Panc1 (cell line): ENCODE results near the gene METTL2A. TPM values are rescaled to one million over a fixed set of nuclear protein-coding genes. Genes with fewer than 3 reads are reported as not detected.
A peak's percentile ranks its signal among the peaks of the same experiment; 100 is the strongest.
"Not testable (repeated sequence)": the region's sequence is repeated elsewhere in the genome, so short reads cannot be mapped to it uniquely, and the experiment has no call there.

Experiments used
- ATAC-seq: fragments of 200-7000 bp; cut with Tn5 transposase; 2 replicates; pipeline ENCODE4 v1.9.1; 2020; ENCODE audit warnings: mild to moderate bottlenecking, moderate library complexity
- BruUV-seq: library from RNA; stranded (reverse); fragments of 400-500 nt; replicated peaks from 2 replicates; lab custom pipeline; 2021; lab: Mats Ljungman, UMichigan
- CTCF ChIA-PET: fragments of 300-600 bp; sonication (Branson Sonifier 250); formaldehyde crosslinking; loops from one replicate; lab custom pipeline; 2022; ENCODE audit warnings: antibody characterized with exemption; lab: Charles Lee
- POLR2A ChIA-PET: fragments of 300-600 bp; sonication (Branson Sonifier 250); formaldehyde crosslinking; loops from one replicate; lab custom pipeline; 2022; ENCODE audit warnings: antibody characterized with exemption; lab: Charles Lee
- DNase-seq: peaks from one replicate; pipeline ENCODE4 v3.0.0-alpha.2; 2010; ENCODE audit warnings: low read depth, low spot score
- H3K27ac ChIP-seq: 2 replicates; pipeline ENCODE4 v1.5.1; 2011; ENCODE audit warnings: mild to moderate bottlenecking, low read length, inconsistent platforms
- H3K27me3 ChIP-seq: fragments of 200-500 bp; sonication (Bioruptor generic); 2 replicates; pipeline ENCODE4 v1.6.0; 2014; ENCODE audit warnings: low read length, inconsistent platforms; ENCODE audit not compliant: control insufficient read depth, insufficient read depth
- H3K36me3 ChIP-seq: fragments of 200-500 bp; sonication (Bioruptor generic); 2 replicates; pipeline ENCODE4 v1.5.1; 2014; ENCODE audit warnings: inconsistent platforms, mild to moderate bottlenecking, low read length, moderate library complexity; ENCODE audit not compliant: control insufficient read depth, insufficient read depth
- H3K4me1 ChIP-seq: 2 replicates; pipeline ENCODE4 v1.5.1; 2011; ENCODE audit warnings: inconsistent platforms, mild to moderate bottlenecking, low read length, moderate library complexity; ENCODE audit not compliant: control insufficient read depth, insufficient read depth
- H3K4me3 ChIP-seq, 2 experiments: 2 replicates each; pipeline ENCODE4 v1.5.1; 2011 to 2012; ENCODE audit warnings: low read depth in 2 of 2, low read length in 2 of 2, mild to moderate bottlenecking in 2 of 2, inconsistent platforms in 1 of 2, moderate library complexity in 1 of 2
- H3K9me3 ChIP-seq: fragments of 200-500 bp; sonication (Bioruptor generic); 2 replicates; pipeline ENCODE4 v1.5.1; 2014; ENCODE audit warnings: low read depth, mild to moderate bottlenecking, inconsistent platforms, low read length, moderate library complexity; ENCODE audit not compliant: control insufficient read depth, insufficient read depth
- POLR2AphosphoS5 ChIP-seq: IDR thresholded peaks from 2 replicates; pipeline ENCODE4 v1.6.1; 2012; ENCODE audit warnings: mild to moderate bottlenecking, low read depth, low read length, moderate library complexity
- SIN3A ChIP-seq: IDR thresholded peaks from 2 replicates; pipeline ENCODE4 v1.6.1; 2012; ENCODE audit warnings: low read depth, mild to moderate bottlenecking, low read length, moderate library complexity, borderline replicate concordance; ENCODE audit not compliant: insufficient read depth
- TCF7L2 ChIP-seq: IDR thresholded peaks from 2 replicates; pipeline ENCODE4 v1.6.1; 2011; ENCODE audit warnings: mild to moderate bottlenecking, low read depth, low read length, inconsistent platforms
- in situ Hi-C: cut with HindIII; loops from 2 replicates; pipeline ENCODE4 v1.10.0; 2016; ENCODE audit warnings: low sequenced_read_pairs, low pct_unique_long_range_greater_than_20kb
- intact Hi-C: fragments of 100-400 bp; cut with micrococcal nuclease; formaldehyde crosslinking; loops from one replicate; pipeline ENCODE4 v1.10.0; 2022; ENCODE audit not compliant: unreplicated experiment
- total RNA-seq: library from RNA; stranded (reverse); gene quantifications from one replicate; pipeline ENCODE4 v1.2.1, GENCODE V29; 2021; ENCODE audit not compliant: unreplicated experiment
- TF ChIP-seq, protein P1 (sequence below): fragments of 450-650 bp; IDR thresholded peaks from 2 replicates; pipeline ENCODE4 v1.5.1; 2017; ENCODE audit warnings: mild to moderate bottlenecking
- TF ChIP-seq, protein P2 (sequence below), 2 experiments: IDR thresholded peaks; 2 replicates each; pipeline ENCODE4 v1.6.1; 2011 to 2012; ENCODE audit warnings: low read depth in 2 of 2, control low read depth in 1 of 2, low read length in 1 of 2, mild to moderate bottlenecking in 1 of 2, moderate library complexity in 1 of 2; ENCODE audit not compliant: insufficient read depth in 1 of 2

The METTL2A gene
- total RNA-seq, 1 experiment from 2014 or later = 34.2 TPM

DNA sequence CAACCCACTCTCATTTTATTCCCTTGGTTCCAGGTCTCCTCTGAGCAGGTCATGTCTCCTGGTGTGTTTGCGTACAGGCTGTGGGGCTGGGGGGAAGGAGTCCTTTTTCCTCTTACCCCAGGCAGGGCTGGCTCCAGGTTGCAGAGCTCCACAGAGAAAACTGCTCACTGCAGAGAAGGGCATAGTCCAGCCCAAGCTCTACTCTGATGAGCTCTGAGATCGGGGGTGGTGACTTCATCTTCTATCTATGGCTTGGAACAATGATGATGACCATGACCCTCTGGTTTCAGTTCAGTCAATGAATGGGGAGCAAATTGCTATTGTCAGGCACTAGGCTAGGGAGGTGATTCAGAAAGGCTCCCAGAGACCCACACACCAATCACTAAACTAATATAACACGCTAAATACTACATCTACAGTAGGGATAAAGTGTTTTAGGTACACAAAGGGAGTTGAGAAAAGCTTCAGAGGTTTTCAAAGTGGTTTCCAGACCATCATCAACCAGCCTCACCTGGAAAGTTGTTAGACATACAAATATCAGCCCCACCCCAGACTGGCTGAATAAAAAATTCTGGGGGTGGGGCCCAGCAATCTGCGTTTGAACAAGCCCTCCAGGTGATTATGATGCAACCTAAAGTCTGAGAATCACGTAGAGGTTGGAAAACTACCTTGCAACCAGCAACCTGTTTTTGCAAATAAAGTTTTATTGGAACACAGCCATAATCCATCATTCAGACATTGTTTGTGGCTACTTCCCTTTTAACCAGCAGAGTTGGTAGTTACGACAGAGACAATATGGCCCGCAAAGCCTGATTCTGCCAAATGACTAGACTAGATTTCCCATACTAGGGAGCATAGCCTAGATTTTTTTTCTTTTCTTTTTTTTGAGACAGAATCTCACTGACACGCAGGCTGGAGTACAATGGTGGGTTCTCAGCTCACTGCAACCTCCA lies 49.6 kb downstream of the METTL2A start:
- H3K4me3 ChIP-seq, in situ Hi-C loops, BruUV-seq, H3K27me3 ChIP-seq, ATAC-seq, POLR2A ChIA-PET, H3K36me3 ChIP-seq, intact Hi-C loops, DNase-seq, CTCF ChIA-PET, H3K9me3 ChIP-seq: not testable (repeated sequence)
- Histone ChIP-seq H3K4me1 (peaks cover 29% of the 10 kb centered on the region), H3K27ac (0 out of 2 replicates have a peak overlapping the region, but pooled peaks have one; percentile 46)

DNA sequence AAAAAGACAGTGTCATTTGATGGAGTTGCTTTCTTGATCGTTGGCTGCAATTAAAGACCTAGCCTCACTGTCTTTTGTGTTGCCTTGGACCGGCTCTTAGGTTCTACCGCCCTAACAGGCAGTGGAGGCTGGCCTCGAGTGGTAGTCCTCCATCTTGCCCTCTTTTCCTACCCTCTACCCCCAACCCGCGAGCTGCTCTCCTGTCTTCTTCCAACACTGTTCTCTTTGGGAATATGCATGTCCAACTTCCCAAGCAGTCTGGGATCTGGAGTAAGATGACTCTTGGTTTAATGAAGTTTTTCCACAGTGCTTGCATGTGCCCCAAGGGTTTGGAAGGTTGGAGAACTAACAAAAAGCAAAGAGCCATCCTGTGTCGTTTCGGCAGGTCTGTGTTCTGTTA lies 53.4 kb downstream of the METTL2A start:
- in situ Hi-C loops, H3K36me3 ChIP-seq, intact Hi-C loops, H3K27me3 ChIP-seq, POLR2A ChIA-PET, DNase-seq, H3K9me3 ChIP-seq, ATAC-seq, CTCF ChIA-PET: not testable (repeated sequence)
- Histone ChIP-seq H3K27ac (peak overlapping the region; percentile 83), H3K4me3 (peak overlapping the region; percentile 64 to 73), H3K4me1 (peaks cover 18% of the 10 kb centered on the region)
- BruUV-seq = TSS peak; percentile 89

DNA sequence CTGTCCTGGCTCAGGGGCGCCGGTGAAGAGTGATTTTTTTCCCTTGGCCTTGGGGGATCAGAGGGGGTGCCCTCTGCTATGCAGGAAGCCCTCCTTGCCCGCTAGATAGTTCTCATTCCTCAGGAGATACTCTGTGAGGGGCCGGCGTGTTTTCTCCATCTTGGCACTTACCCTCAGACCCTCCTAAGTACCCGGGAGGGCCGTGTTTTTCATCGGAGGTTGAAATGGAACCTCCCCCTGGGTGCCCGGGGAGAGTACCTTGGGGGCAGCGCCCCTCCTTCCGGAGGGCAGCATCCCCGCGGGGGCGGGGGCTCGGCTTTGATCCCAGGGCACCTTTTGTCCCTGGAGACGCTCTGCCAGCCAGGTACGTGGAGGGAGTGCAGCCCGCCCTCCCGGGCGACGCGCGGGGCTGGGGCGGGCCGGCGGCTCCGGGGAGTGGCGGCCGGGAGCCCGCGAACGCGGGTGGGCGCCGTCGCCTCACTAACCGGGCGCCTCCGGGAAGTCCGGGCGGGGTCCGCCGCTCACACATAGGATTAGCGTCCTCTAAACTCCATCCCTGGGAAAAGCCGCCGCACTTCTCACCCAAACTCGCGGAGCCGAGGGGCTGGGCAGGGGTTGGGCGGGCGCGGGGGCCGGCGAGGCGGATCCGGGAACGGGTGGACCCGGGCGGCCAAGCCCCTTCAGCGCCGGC lies 54.2 kb downstream of the METTL2A start:
- BruUV-seq, DNase-seq, in situ Hi-C loops, H3K27me3 ChIP-seq, intact Hi-C loops, H3K36me3 ChIP-seq, POLR2A ChIA-PET, H3K9me3 ChIP-seq: not testable (repeated sequence)
- Histone ChIP-seq H3K27ac (peak overlapping the region; percentile 83), H3K4me3 (peak overlapping the region; percentile 64 to 73), H3K4me1 (peaks cover 11% of the 10 kb centered on the region)
- peak; percentile 35 for ATAC-seq
- CTCF ChIA-PET = interaction anchor here (0.6 kb wide), 1 partner anchor 56 kb away, joined by 3 read pairs; no protein-coding TSS in a partner anchor
- TF ChIP-seq TCF7L2 = peak; percentile 77; the same call in 1 of the 2 replicates

DNA sequence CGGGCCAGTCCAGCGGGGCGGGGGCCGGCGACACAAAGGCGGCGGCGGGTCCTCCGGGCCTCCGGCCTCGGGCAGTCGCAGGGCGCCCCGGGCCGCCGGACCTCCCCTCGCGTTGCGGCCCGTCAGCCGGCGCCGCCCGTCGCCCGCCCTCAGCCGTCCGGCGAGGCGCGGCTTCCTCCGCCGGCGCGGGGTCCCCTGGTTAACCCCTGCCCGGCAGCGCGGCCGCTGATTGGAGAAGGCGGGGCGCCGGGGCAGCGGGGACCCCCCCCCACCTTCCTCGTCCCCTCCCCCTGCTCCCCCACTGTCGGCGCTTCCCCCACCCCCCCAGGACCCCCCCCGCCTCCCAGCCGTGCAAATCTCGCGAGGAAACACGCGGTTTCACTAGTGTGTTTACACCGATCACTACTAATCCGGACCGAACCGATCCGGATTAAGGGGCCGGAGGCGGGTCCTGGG lies 54.8 kb downstream of the METTL2A start, which contains the start of gene TLK2:
TSS of gene TLK2 (plus strand) at position 402 of the 456 bp plus-strand sequence. CDS start 2,301 bp downstream, outside the sequence.
- BruUV-seq = no TSS peak
- peak within 1 kb of the TSS; percentile 64 to 73 for H3K4me3 ChIP-seq
- intact Hi-C loops = no loop called here
- peaks cover 9% of the 10 kb centered on the region for H3K4me1 ChIP-seq
- no peaks in the 10 kb centered on the region; the same call in 1 of the 2 replicates for H3K36me3 ChIP-seq
- ChIA-PET CTCF (interaction anchor here (0.6 kb wide), 1 partner anchor 57 kb away, joined by 3 read pairs; no protein-coding TSS in a partner anchor), POLR2A (no interaction called here)
- H3K27ac ChIP-seq = peak within 1 kb of the TSS; percentile 92
- H3K27me3 ChIP-seq = no peaks in the 10 kb centered on the region
- in situ Hi-C loops = no loop called here
- H3K9me3 ChIP-seq = no peaks in the 10 kb centered on the region
- TF ChIP-seq, protein P1, sequence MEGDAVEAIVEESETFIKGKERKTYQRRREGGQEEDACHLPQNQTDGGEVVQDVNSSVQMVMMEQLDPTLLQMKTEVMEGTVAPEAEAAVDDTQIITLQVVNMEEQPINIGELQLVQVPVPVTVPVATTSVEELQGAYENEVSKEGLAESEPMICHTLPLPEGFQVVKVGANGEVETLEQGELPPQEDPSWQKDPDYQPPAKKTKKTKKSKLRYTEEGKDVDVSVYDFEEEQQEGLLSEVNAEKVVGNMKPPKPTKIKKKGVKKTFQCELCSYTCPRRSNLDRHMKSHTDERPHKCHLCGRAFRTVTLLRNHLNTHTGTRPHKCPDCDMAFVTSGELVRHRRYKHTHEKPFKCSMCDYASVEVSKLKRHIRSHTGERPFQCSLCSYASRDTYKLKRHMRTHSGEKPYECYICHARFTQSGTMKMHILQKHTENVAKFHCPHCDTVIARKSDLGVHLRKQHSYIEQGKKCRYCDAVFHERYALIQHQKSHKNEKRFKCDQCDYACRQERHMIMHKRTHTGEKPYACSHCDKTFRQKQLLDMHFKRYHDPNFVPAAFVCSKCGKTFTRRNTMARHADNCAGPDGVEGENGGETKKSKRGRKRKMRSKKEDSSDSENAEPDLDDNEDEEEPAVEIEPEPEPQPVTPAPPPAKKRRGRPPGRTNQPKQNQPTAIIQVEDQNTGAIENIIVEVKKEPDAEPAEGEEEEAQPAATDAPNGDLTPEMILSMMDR = no peak
- TF ChIP-seq POLR2AphosphoS5 = peak; percentile 64; the same call in 1 of the 2 replicates
- no peak for TF ChIP-seq TCF7L2
- TF ChIP-seq, protein P2, sequence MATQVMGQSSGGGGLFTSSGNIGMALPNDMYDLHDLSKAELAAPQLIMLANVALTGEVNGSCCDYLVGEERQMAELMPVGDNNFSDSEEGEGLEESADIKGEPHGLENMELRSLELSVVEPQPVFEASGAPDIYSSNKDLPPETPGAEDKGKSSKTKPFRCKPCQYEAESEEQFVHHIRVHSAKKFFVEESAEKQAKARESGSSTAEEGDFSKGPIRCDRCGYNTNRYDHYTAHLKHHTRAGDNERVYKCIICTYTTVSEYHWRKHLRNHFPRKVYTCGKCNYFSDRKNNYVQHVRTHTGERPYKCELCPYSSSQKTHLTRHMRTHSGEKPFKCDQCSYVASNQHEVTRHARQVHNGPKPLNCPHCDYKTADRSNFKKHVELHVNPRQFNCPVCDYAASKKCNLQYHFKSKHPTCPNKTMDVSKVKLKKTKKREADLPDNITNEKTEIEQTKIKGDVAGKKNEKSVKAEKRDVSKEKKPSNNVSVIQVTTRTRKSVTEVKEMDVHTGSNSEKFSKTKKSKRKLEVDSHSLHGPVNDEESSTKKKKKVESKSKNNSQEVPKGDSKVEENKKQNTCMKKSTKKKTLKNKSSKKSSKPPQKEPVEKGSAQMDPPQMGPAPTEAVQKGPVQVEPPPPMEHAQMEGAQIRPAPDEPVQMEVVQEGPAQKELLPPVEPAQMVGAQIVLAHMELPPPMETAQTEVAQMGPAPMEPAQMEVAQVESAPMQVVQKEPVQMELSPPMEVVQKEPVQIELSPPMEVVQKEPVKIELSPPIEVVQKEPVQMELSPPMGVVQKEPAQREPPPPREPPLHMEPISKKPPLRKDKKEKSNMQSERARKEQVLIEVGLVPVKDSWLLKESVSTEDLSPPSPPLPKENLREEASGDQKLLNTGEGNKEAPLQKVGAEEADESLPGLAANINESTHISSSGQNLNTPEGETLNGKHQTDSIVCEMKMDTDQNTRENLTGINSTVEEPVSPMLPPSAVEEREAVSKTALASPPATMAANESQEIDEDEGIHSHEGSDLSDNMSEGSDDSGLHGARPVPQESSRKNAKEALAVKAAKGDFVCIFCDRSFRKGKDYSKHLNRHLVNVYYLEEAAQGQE (IDR thresholded peaks at IDR 0.05; ENCODE audit: insufficient read depth in 1 of 2, low read depth in 2 of 2, low read length in 1 of 2) = no peak
- peak; percentile 43; the same call in 1 of the 2 replicates for TF ChIP-seq SIN3A
- ATAC-seq = peak; percentile 91
- DNase-seq = no peak
